ENCODE results near the gene ATP6V0D1. TPM values are rescaled to one million over a fixed set of nuclear protein-coding genes. Genes with fewer than 3 reads are reported as not detected.

The ATP6V0D1 gene
- total and polyA plus RNA-seq, 7 donors = 60.2 to 104 (median 85.3) TPM

DNA sequence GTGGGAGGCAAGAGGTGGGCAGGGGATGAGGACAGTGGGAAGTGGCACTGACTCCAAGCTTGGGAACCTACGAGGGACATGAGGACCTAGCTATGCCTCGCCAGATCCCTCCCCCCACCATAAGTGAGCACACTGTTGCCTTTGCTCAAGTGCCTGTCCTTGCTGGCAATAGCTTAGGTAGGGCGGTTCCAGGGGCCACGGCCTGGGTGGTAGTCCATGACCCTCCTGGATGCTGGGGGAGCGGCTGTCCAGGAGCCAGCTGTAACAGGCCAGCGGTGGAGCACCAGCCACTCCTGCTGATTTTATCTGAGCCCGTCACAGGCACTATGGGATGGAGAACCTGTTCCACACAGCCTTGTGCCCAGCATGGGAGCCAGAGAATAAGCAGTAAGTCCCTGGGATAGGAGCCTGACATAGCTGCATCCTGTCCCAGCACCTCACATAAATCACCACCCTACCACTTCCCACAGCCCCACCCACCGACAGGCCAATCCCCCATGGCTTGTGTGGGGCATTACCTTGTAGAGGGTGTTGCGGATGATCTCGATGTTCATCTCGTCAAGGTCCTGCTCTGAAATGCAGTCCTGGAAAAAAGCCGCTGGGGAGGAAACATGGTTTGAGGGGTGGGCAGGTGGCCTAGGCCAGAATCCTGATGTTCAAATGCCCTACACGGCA is 38.2 kb downstream of the ATP6V0D1 start:
- intact Hi-C loops (cut with DNase I) = no loop called here
- ATAC-seq (no peak), DNase-seq (no peak)
- TF ChIP-seq, protein P1, sequence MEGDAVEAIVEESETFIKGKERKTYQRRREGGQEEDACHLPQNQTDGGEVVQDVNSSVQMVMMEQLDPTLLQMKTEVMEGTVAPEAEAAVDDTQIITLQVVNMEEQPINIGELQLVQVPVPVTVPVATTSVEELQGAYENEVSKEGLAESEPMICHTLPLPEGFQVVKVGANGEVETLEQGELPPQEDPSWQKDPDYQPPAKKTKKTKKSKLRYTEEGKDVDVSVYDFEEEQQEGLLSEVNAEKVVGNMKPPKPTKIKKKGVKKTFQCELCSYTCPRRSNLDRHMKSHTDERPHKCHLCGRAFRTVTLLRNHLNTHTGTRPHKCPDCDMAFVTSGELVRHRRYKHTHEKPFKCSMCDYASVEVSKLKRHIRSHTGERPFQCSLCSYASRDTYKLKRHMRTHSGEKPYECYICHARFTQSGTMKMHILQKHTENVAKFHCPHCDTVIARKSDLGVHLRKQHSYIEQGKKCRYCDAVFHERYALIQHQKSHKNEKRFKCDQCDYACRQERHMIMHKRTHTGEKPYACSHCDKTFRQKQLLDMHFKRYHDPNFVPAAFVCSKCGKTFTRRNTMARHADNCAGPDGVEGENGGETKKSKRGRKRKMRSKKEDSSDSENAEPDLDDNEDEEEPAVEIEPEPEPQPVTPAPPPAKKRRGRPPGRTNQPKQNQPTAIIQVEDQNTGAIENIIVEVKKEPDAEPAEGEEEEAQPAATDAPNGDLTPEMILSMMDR (IDR thresholded peaks at IDR 0.05) = no peak
- Histone ChIP-seq H3K9me3 (no peaks in the 10 kb centered on the region), H3K27me3 (ENCODE audit: insufficient read depth in 3 of 3, low read length in 2 of 3) (no peaks in the 10 kb centered on the region), H3K36me3 (ENCODE audit: insufficient read depth in 1 of 2, low read depth in 1 of 2) (peaks cover 0 to 29% of the 10 kb centered on the region in 2 donors), H3K4me3 (no peak overlapping the region), H3K4me1 (peaks cover 66% of the 10 kb centered on the region), H3K27ac (peak overlapping the region; percentile 24)
- 64 to 83% (median 66%) methylated on average over 13 of the region's 13 CpGs for WGBS, 3 donors

DNA sequence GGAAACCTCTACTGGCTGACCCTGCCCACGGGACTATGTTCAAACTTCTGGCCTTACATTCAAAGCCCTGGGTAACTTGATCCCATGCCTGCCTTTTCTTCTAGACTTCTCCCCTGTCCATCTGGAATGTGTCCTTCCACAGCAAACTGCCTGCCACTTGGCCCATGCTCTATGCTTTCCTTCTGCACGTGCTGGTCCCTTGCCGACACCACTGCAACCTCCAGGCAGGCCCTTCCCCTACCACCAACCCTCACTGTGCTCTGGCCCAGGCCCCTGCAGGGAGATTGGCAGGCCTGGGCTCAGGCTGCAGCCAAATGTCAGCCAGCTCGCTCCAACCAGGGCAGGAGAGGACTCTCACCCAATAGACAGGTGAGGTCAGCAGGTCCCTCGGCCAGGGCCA is 39.0 kb downstream of the ATP6V0D1 start:
- 20 to 42% (median 28%) methylated on average over 5 of the region's 5 CpGs for WGBS, 3 donors
- TF ChIP-seq, protein P1 (IDR thresholded peaks at IDR 0.05) = no peak
- DNase-seq (no peak), ATAC-seq (peak in 2 of 4 donors; percentile 11 to 30)
- intact Hi-C loops (cut with DNase I) = no loop called here
- no peaks in the 10 kb centered on the region for H3K9me3 ChIP-seq
- H3K27ac ChIP-seq = peak overlapping the region; percentile 10
- peaks cover 57% of the 10 kb centered on the region for H3K4me1 ChIP-seq
- H3K27me3 ChIP-seq (ENCODE audit: insufficient read depth in 3 of 3, low read length in 2 of 3) = no peaks in the 10 kb centered on the region
- no peak overlapping the region for H3K4me3 ChIP-seq
- H3K36me3 ChIP-seq (ENCODE audit: insufficient read depth in 1 of 2, low read depth in 1 of 2) = peaks cover 0 to 38% of the 10 kb centered on the region in 2 donors

DNA sequence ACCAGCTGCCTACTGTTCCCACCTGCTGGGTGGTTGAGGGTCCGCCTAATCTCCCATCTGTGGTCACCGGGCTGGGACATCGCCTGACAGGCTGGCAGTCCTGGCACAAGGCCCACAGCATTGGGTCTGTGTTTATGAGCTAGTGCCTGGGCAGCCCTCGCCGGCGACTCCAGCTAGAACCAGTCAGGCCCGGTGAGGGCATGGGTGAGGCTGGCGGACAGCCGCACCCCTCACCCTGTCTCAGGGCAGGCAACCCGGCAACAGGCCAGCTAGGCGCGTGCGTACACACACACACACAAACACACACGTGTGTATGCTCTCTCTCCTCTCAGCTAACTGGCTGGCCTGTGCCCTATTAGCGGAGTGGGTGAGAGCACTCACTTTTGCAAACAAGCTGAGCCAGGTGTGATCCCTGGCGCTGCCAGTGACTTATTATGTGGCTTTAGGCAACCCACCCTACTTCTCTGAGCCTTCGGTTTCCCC is 39.6 kb downstream of the ATP6V0D1 start:
- ATAC-seq (peak; percentile 20 to 57 (median 44)), DNase-seq (peak; percentile 38 to 77)
- peaks cover 0 to 39% of the 10 kb centered on the region in 2 donors for H3K36me3 ChIP-seq (ENCODE audit: insufficient read depth in 1 of 2, low read depth in 1 of 2)
- peak overlapping the region; percentile 10 for H3K27ac ChIP-seq
- no peak overlapping the region for H3K4me3 ChIP-seq
- H3K4me1 ChIP-seq = peaks cover 51% of the 10 kb centered on the region
- 42 to 65% (median 42%) methylated on average over 17 of the region's 17 CpGs for WGBS, 3 donors
- no peaks in the 10 kb centered on the region for H3K27me3 ChIP-seq (ENCODE audit: insufficient read depth in 3 of 3, low read length in 2 of 3)
- TF ChIP-seq, protein P1 (IDR thresholded peaks at IDR 0.05) = no peak
- H3K9me3 ChIP-seq = no peaks in the 10 kb centered on the region
- intact Hi-C loops (cut with DNase I) = no loop called here

DNA sequence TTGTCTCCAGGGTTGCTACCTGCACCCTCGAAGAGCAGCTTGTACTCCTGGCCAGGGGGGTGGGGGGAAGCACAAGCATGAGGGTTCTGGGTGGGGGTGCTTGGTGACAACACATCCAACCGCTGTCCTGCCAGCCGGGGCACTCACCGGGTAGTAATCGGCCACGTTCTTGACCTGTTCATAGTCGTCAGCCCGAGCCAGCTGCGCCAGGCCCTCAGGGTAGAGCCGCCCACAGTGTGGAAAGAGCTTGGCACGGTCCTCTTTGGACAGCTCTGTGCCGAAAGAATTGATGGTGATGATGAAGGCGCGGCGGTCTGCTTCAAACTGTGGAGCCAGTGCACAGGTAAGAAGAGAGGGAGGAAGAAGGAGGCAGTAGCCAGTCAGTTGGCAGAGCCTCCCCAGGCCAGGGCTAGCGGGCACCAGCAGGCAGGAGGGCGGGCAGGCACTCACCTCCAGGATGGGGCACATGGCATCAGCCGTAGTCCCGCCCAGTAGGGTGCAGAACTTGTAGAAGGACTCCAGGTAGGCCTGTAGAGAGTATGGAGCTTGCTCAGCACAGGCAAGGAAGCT is 42.0 kb downstream of the ATP6V0D1 start:
- WGBS, 3 donors = 94 to 97% (median 95%) methylated on average over 19 of the region's 19 CpGs
- H3K36me3 ChIP-seq (ENCODE audit: insufficient read depth in 1 of 2, low read depth in 1 of 2) = peaks cover 0 to 39% of the 10 kb centered on the region in 2 donors

More for the DNA sequence above, 42.0 kb downstream of the ATP6V0D1 start:
- ATAC-seq = no peak
- TF ChIP-seq, protein P1 (IDR thresholded peaks at IDR 0.05) = no peak
- H3K27ac ChIP-seq = no peak overlapping the region
- no peaks in the 10 kb centered on the region for H3K9me3 ChIP-seq
- H3K4me3 ChIP-seq = no peak overlapping the region
- H3K4me1 ChIP-seq = peaks cover 27% of the 10 kb centered on the region
- intact Hi-C loops (cut with DNase I) = no loop called here
- no peaks in the 10 kb centered on the region for H3K27me3 ChIP-seq (ENCODE audit: insufficient read depth in 3 of 3, low read length in 2 of 3)
- DNase-seq = no peak

All from psoas muscle (tissue), 8 donors.